Smooth muscle cell of the umbilical artery (primary cell): ENCODE results near the gene GK. TPM values are rescaled to one million over a fixed set of nuclear protein-coding genes. Genes with fewer than 3 reads are reported as not detected.

ENCODE experiments used
- total RNA-seq: library from RNA; depleted of rRNA; stranded (reverse); fragments of >200 nt; gene quantifications from 2 replicates; pipeline ENCODE4 v1.2.3, GENCODE V29; 2014

Gene GK
- total RNA-seq, result 5.2 and 14.8 TPM in 2 replicates

GRCh38 chrX:30653415-30654131 is at the start of gene GK:
Gene GK, plus strand, starts transcription at chrX:30653423. Its CDS starts 115 bp downstream, at chrX:30653538.

Other genes with a start within 250 kb of the GK start
- not detected in 2 replicates for gene TASL, start 75.7 kb upstream of the GK start, total RNA-seq
- 12.2 and 18.4 TPM in 2 replicates for gene TAB3, start 235.8 kb downstream of the GK start, total RNA-seq